GM12878 (cell line): Measurements from ENCODE around the gene SFN. TPM values are rescaled to one million over a fixed set of nuclear protein-coding genes. Genes with fewer than 3 reads are reported as not detected.

Experiments used
- BCL11A ChIP-seq: IDR thresholded peaks from 2 replicates; pipeline ENCODE4 v1.6.1; 2011; ENCODE audit warnings: low read depth, low read length
- CBFB ChIP-seq: IDR thresholded peaks from 2 replicates; pipeline ENCODE4 v1.6.1; 2016; ENCODE audit warnings: antibody characterized with exemption, low read depth
- DPF2 ChIP-seq: fragments of 450-650 bp; IDR thresholded peaks from 2 replicates; pipeline ENCODE4 v1.6.1; 2017; ENCODE audit warnings: mild to moderate bottlenecking
- EP300 ChIP-seq, 2 experiments: fragments of 150-350 bp in 1 of 2; IDR thresholded peaks; 2 replicates each; pipeline ENCODE4 v1.6.1; 2011 to 2012; ENCODE audit warnings: low read depth in 2 of 2, low read length in 2 of 2, borderline replicate concordance in 1 of 2, improper control_type of control experiment in 1 of 2, inconsistent platforms in 1 of 2; ENCODE audit not compliant: control insufficient read depth in 1 of 2
- ESRRA ChIP-seq: IDR thresholded peaks from 2 replicates; pipeline ENCODE4 v1.6.1; 2012; ENCODE audit warnings: mild to moderate bottlenecking, low read length, improper control_type of control experiment
- FOXM1 ChIP-seq: IDR thresholded peaks from 2 replicates; pipeline ENCODE4 v1.6.1; 2012; ENCODE audit warnings: low read depth, mild to moderate bottlenecking, inconsistent platforms, low read length, moderate library complexity
- GATAD2B ChIP-seq: fragments of 450-650 bp; conservative IDR thresholded peaks from 2 replicates; pipeline ENCODE4 v1.6.1; 2017; ENCODE audit warnings: low read depth, mild to moderate bottlenecking, moderate library complexity
- POU2F2 ChIP-seq: IDR thresholded peaks from 3 replicates; pipeline ENCODE4 v1.6.1; 2011; ENCODE audit warnings: low read depth, mild to moderate bottlenecking, low read length, borderline replicate concordance
- RB1 ChIP-seq: fragments of 450-650 bp; formaldehyde crosslinking; IDR thresholded peaks from 2 replicates; pipeline ENCODE4 v1.6.1; 2017; ENCODE audit warnings: mild to moderate bottlenecking, borderline replicate concordance
- RBBP5 ChIP-seq: fragments of 200-600 bp; sonication (generic); conservative IDR thresholded peaks from 2 replicates; pipeline ENCODE4 v1.6.1; 2016
- SMAD1 ChIP-seq: fragments of 450-650 bp; IDR thresholded peaks from 2 replicates; pipeline ENCODE4 v1.6.1; 2018; ENCODE audit warnings: mild to moderate bottlenecking, low read depth; ENCODE audit not compliant: partially characterized antibody
- STAT1 ChIP-seq: fragments of 450-650 bp; conservative IDR thresholded peaks from 2 replicates; pipeline ENCODE4 v1.6.1; 2014; ENCODE audit warnings: antibody characterized with exemption, mild to moderate bottlenecking
- TAF1 ChIP-seq: IDR thresholded peaks from 2 replicates; pipeline ENCODE4 v1.6.1; 2011; ENCODE audit warnings: mild to moderate bottlenecking, low read depth, low read length, borderline replicate concordance
- ZNF207 ChIP-seq: fragments of 450-650 bp; IDR thresholded peaks from 2 replicates; pipeline ENCODE4 v1.6.1; 2014; ENCODE audit warnings: antibody characterized with exemption, mild to moderate bottlenecking, borderline replicate concordance
- ZNF24 ChIP-seq: fragments of 450-650 bp; IDR thresholded peaks from 2 replicates; pipeline ENCODE4 v1.6.1; 2017; ENCODE audit warnings: antibody characterized with exemption, mild to moderate bottlenecking
- ZZZ3 ChIP-seq: IDR thresholded peaks from 2 replicates; pipeline ENCODE4 v1.6.1; 2011; ENCODE audit warnings: low read depth; ENCODE audit not compliant: control insufficient read depth, insufficient read length
- polyA plus RNA-seq, 11 experiments: library from polyadenylated mRNA; depleted of rRNA in 4 of 11; unstranded in 6 of 11; stranded (reverse) in 5 of 11; fragments of >200 nt; fragmentation: Nextera tagmentation in 4 of 11; fragmentation: Illumina TruSeq in 1 of 11; extraction: Ambion mirVana in 4 of 11; extraction: Trizol in 1 of 11; gene quantifications; 1 replicate in 1 of 11; 2 replicates in 10 of 11; pipeline versions ENCODE4 v1.2.1 to v1.2.3, GENCODE V29; 2011 to 2016; ENCODE audit warnings: inconsistent platforms in 2 of 11, missing spikeins in 2 of 11, low read depth in 1 of 11
- total RNA-seq, 4 experiments: library from RNA; depleted of rRNA in 3 of 4; stranded (reverse); fragments of >200 nt in 3 of 4; fragmentation: Illumina TruSeq in 1 of 4; extraction: Trizol in 1 of 4; gene quantifications; 2 replicates each; pipeline versions ENCODE4 v1.2.1 to v1.2.3, GENCODE V29; 2013 to 2021
- TF ChIP-seq, protein P1 (sequence below): IDR thresholded peaks from 2 replicates; pipeline ENCODE4 v1.6.1; 2011; ENCODE audit warnings: mild to moderate bottlenecking, low read depth, low read length, moderate library complexity; ENCODE audit not compliant: insufficient replicate concordance
- TF ChIP-seq, protein P2 (sequence below): fragments of 450-650 bp; IDR thresholded peaks from 2 replicates; pipeline ENCODE4 v1.6.1; 2017; ENCODE audit warnings: borderline replicate concordance
- TF ChIP-seq, protein P3 (sequence below): IDR thresholded peaks from 2 replicates; pipeline ENCODE4 v1.6.1; 2012; ENCODE audit warnings: low read depth, low read length, improper control_type of control experiment
- TF ChIP-seq, protein P4 (sequence below): fragments of 450-650 bp; IDR thresholded peaks from 2 replicates; pipeline ENCODE4 v1.6.1; 2014; ENCODE audit warnings: mild to moderate bottlenecking
- TF ChIP-seq, protein P5 (sequence below): fragments of 450-650 bp; formaldehyde crosslinking; IDR thresholded peaks from 2 replicates; pipeline ENCODE4 v1.5.0; 2022; ENCODE audit warnings: mild to moderate bottlenecking, missing genetic modification characterization

Gene SFN
- total and polyA plus RNA-seq, 10 of the 15 experiments (the other 5 are each of a cell fraction or from before 2014, with no cell fraction given): 0.19 to 2.9 (median 1.0) TPM

DNA sequence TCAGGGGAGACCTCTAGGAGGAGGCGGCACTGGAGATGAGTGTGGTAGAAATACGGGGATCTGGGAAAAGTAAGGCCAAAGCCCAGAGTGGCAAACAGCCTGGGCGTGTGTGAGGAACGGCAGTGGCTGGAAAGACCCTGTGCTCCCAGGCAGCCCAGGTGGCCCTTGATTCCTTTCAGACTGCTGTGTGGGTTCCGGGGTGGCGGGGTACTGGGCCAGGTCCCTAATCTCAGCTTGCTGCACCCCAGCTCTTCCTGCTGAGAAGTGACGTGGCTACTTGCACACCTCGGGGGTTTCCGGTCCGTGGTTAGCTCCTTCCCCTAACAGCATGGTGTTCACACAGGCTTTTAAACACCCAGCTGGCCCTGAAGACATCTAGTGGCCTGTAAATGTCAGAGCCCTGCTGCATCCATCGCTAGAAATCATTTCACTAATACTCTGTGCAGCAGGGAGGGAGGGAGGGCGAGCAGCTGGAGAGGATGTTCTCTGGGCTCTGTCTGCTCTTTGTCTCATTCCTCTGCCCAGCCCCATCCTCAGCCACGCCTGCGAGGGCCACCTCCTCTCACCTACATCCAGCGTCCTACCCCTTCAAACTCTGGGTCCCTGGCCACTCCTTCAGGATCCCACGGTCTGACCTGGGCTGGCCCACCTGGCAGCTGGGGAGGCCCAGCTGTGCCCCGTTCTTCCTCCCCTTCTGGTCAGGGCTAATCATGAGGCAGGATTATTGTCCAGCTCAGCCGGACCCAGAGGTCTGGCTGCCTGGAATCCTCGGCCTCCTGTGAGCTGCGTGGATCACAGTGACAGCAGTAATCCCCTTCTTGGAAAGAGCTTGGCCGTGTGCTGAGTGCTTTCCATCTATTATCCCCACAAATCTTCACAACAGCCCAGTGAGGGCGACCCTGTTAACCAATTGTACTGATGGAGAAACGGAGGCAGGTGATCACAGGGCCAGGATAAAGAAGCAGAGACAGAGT is 29.2 kb upstream of the SFN start (continued):
- TF ChIP-seq, protein P1, sequence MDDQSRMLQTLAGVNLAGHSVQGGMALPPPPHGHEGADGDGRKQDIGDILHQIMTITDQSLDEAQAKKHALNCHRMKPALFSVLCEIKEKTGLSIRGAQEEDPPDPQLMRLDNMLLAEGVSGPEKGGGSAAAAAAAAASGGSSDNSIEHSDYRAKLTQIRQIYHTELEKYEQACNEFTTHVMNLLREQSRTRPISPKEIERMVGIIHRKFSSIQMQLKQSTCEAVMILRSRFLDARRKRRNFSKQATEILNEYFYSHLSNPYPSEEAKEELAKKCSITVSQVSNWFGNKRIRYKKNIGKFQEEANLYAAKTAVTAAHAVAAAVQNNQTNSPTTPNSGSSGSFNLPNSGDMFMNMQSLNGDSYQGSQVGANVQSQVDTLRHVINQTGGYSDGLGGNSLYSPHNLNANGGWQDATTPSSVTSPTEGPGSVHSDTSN: peak; percentile 50
- no peak for TF ChIP-seq ZZZ3
- TF ChIP-seq, protein P2, sequence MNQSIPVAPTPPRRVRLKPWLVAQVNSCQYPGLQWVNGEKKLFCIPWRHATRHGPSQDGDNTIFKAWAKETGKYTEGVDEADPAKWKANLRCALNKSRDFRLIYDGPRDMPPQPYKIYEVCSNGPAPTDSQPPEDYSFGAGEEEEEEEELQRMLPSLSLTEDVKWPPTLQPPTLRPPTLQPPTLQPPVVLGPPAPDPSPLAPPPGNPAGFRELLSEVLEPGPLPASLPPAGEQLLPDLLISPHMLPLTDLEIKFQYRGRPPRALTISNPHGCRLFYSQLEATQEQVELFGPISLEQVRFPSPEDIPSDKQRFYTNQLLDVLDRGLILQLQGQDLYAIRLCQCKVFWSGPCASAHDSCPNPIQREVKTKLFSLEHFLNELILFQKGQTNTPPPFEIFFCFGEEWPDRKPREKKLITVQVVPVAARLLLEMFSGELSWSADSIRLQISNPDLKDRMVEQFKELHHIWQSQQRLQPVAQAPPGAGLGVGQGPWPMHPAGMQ: no peak
- TF ChIP-seq, protein P3, sequence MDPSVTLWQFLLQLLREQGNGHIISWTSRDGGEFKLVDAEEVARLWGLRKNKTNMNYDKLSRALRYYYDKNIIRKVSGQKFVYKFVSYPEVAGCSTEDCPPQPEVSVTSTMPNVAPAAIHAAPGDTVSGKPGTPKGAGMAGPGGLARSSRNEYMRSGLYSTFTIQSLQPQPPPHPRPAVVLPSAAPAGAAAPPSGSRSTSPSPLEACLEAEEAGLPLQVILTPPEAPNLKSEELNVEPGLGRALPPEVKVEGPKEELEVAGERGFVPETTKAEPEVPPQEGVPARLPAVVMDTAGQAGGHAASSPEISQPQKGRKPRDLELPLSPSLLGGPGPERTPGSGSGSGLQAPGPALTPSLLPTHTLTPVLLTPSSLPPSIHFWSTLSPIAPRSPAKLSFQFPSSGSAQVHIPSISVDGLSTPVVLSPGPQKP: 0 out of 2 replicates have a peak, but pooled peaks have one; percentile 24
- 0 out of 2 replicates have a peak, but pooled peaks have one; percentile 68 for TF ChIP-seq BCL11A
- TF ChIP-seq SMAD1: no peak
- no peak for TF ChIP-seq RBBP5
- no peak for TF ChIP-seq ZNF207
- TF ChIP-seq ESRRA: no peak
- no peak for TF ChIP-seq ZNF24
- TF ChIP-seq STAT1: no peak
- no peak for TF ChIP-seq RB1
- TF ChIP-seq EP300 (IDR thresholded peaks at IDR 0.05; ENCODE audit: borderline replicate concordance in 1 of 2, control insufficient read depth in 1 of 2, low read depth in 2 of 2, low read length in 2 of 2): no peak; a peak in 1 of 4 replicates
- peak; percentile 80; the same call in 1 of the 2 replicates for TF ChIP-seq TAF1
- TF ChIP-seq, protein P4, sequence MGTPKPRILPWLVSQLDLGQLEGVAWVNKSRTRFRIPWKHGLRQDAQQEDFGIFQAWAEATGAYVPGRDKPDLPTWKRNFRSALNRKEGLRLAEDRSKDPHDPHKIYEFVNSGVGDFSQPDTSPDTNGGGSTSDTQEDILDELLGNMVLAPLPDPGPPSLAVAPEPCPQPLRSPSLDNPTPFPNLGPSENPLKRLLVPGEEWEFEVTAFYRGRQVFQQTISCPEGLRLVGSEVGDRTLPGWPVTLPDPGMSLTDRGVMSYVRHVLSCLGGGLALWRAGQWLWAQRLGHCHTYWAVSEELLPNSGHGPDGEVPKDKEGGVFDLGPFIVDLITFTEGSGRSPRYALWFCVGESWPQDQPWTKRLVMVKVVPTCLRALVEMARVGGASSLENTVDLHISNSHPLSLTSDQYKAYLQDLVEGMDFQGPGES: no peak
- TF ChIP-seq GATAD2B: peak; percentile 44; the same call in 1 of the 2 replicates
- TF ChIP-seq, protein P5, sequence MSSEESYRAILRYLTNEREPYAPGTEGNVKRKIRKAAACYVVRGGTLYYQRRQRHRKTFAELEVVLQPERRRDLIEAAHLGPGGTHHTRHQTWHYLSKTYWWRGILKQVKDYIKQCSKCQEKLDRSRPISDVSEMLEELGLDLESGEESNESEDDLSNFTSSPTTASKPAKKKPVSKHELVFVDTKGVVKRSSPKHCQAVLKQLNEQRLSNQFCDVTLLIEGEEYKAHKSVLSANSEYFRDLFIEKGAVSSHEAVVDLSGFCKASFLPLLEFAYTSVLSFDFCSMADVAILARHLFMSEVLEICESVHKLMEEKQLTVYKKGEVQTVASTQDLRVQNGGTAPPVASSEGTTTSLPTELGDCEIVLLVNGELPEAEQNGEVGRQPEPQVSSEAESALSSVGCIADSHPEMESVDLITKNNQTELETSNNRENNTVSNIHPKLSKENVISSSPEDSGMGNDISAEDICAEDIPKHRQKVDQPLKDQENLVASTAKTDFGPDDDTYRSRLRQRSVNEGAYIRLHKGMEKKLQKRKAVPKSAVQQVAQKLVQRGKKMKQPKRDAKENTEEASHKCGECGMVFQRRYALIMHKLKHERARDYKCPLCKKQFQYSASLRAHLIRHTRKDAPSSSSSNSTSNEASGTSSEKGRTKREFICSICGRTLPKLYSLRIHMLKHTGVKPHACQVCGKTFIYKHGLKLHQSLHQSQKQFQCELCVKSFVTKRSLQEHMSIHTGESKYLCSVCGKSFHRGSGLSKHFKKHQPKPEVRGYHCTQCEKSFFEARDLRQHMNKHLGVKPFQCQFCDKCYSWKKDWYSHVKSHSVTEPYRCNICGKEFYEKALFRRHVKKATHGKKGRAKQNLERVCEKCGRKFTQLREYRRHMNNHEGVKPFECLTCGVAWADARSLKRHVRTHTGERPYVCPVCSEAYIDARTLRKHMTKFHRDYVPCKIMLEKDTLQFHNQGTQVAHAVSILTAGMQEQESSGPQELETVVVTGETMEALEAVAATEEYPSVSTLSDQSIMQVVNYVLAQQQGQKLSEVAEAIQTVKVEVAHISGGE (CRISPR knock-in tag): no peak
- TF ChIP-seq DPF2: peak; percentile 52; the same call in 1 of the 2 replicates
- no peak; the same call in none of the 2 replicates for TF ChIP-seq CBFB
- TF ChIP-seq FOXM1: 0 out of 2 replicates have a peak, but pooled peaks have one; percentile 46
- peak; percentile 54; the same call in 1 of the 3 replicates for TF ChIP-seq POU2F2
